IMR-90 (cell line): ENCODE data around the gene DEK. TPM values are rescaled to one million over a fixed set of nuclear protein-coding genes. Genes with fewer than 3 reads are reported as not detected.

Source experiments
- ATAC-seq: fragments of 200-7000 bp; cut with Tn5 transposase; 2 replicates; pipeline ENCODE4 v1.9.1; 2020; ENCODE audit warnings: low read depth, mild to moderate bottlenecking, moderate library complexity
- BruUV-seq: library from RNA; stranded (reverse); fragments of 400-500 nt; replicated peaks from 2 replicates; lab custom pipeline; 2021; lab: Mats Ljungman, UMichigan
- CTCF ChIA-PET: fragments of 300-600 bp; formaldehyde crosslinking; extraction: SDS; loops from one replicate; lab custom pipeline; 2021; ENCODE audit warnings: antibody characterized with exemption; lab: Yijun Ruan, JAX
- POLR2A ChIA-PET: fragments of 300-600 bp; sonication (Branson Sonifier 250); formaldehyde crosslinking; loops from one replicate; lab custom pipeline; 2022; ENCODE audit warnings: antibody characterized with exemption; ENCODE audit not compliant: unreplicated experiment; lab: Charles Lee
- DNase-seq: peaks from one replicate; pipeline ENCODE4 v3.0.0; 2013
- H2AFZ ChIP-seq: replicated peaks from 2 replicates; pipeline ENCODE3; 2013; ENCODE audit warnings: low read length, mild to moderate bottlenecking; ENCODE audit not compliant: poor library complexity
- H2AK5ac ChIP-seq: 2 replicates; pipeline ENCODE4 v1.6.1; 2013; ENCODE audit warnings: low read depth, low read length, inconsistent platforms
- H2AK9ac ChIP-seq: replicated peaks from 2 replicates; pipeline ENCODE3; 2013; ENCODE audit warnings: mild to moderate bottlenecking, low read depth, low read length, moderate library complexity; ENCODE audit not compliant: poor library complexity
- H2BK120ac ChIP-seq: 2 replicates; pipeline ENCODE4 v1.6.1; 2013; ENCODE audit warnings: low read depth, low read length, inconsistent platforms
- H2BK15ac ChIP-seq: 3 replicates; pipeline ENCODE4 v1.6.1; 2013; ENCODE audit warnings: low read depth, low read length, inconsistent platforms
- H2BK20ac ChIP-seq: 2 replicates; pipeline ENCODE4 v1.6.1; 2013; ENCODE audit warnings: low read depth, mild to moderate bottlenecking, inconsistent platforms, low read length, moderate library complexity
- H2BK5ac ChIP-seq: 2 replicates; pipeline ENCODE4 v1.6.1; 2013; ENCODE audit warnings: mild to moderate bottlenecking, low read depth, low read length, inconsistent platforms; ENCODE audit not compliant: poor library complexity, severe bottlenecking
- H3K14ac ChIP-seq: replicated peaks from 2 replicates; pipeline ENCODE4 v1.6.1; 2013; ENCODE audit warnings: low read depth, low read length, inconsistent platforms
- H3K18ac ChIP-seq: 2 replicates; pipeline ENCODE4 v1.6.1; 2013; ENCODE audit warnings: low read depth, low read length, control low read depth
- H3K23ac ChIP-seq: 2 replicates; pipeline ENCODE4 v1.6.1; 2013; ENCODE audit warnings: low read depth, low read length, inconsistent platforms
- H3K27ac ChIP-seq: 2 replicates; pipeline ENCODE4 v1.5.1; 2013; ENCODE audit warnings: mild to moderate bottlenecking, control low read depth, low read length; ENCODE audit not compliant: insufficient read depth
- H3K27me3 ChIP-seq: 2 replicates; pipeline ENCODE4 v1.6.1; 2013; ENCODE audit warnings: low read length; ENCODE audit not compliant: control insufficient read depth, insufficient read depth
- H3K36me3 ChIP-seq: 2 replicates; pipeline ENCODE4 v1.6.1; 2013; ENCODE audit warnings: low read length, mixed read lengths; ENCODE audit not compliant: control insufficient read depth, insufficient read depth
- H3K4ac ChIP-seq: 2 replicates; pipeline ENCODE4 v1.6.1; 2013; ENCODE audit warnings: low read depth, low read length, inconsistent platforms
- H3K4me1 ChIP-seq: 2 replicates; pipeline ENCODE4 v1.6.1; 2013; ENCODE audit warnings: low read length, mixed read lengths; ENCODE audit not compliant: control insufficient read depth, insufficient read depth
- H3K4me2 ChIP-seq: 2 replicates; pipeline ENCODE4 v1.6.1; 2013; ENCODE audit warnings: low read depth, mild to moderate bottlenecking, control low read depth, low read length, moderate library complexity
- H3K4me3 ChIP-seq: 2 replicates; pipeline ENCODE4 v1.5.1; 2013; ENCODE audit warnings: low read depth, mild to moderate bottlenecking, control low read depth, low read length, moderate library complexity; ENCODE audit not compliant: insufficient read depth
- H3K56ac ChIP-seq: 2 replicates; pipeline ENCODE4 v1.6.1; 2013; ENCODE audit warnings: low read length, inconsistent platforms; ENCODE audit not compliant: insufficient read depth; ENCODE audit errors: extremely low read depth
- H3K79me1 ChIP-seq, 2 experiments: 2 replicates each; pipeline ENCODE4 v1.6.1; 2013; ENCODE audit warnings: low read length in 2 of 2, inconsistent platforms in 1 of 2, low read depth in 1 of 2
- H3K9ac ChIP-seq: 2 replicates; pipeline ENCODE4 v1.6.1; 2013; ENCODE audit warnings: low read depth, low read length, control low read depth
- H3K9me1 ChIP-seq: 2 replicates; pipeline ENCODE4 v1.6.1; 2013; ENCODE audit warnings: low read length, inconsistent platforms; ENCODE audit not compliant: insufficient read depth
- H3K9me3 ChIP-seq: 2 replicates; pipeline ENCODE4 v1.6.1; 2013; ENCODE audit warnings: low read length; ENCODE audit not compliant: control insufficient read depth, insufficient read depth
- H4K20me1 ChIP-seq: 2 replicates; pipeline ENCODE4 v1.6.1; 2013; ENCODE audit warnings: low read length, inconsistent platforms; ENCODE audit not compliant: insufficient read depth
- H4K5ac ChIP-seq: 2 replicates; pipeline ENCODE4 v1.6.1; 2013; ENCODE audit warnings: mild to moderate bottlenecking, low read depth, low read length, control low read depth
- H4K8ac ChIP-seq, 2 experiments: 2 replicates each; pipeline ENCODE4 v1.6.1; 2013; ENCODE audit warnings: low read depth in 2 of 2, low read length in 2 of 2, control low read depth in 1 of 2, inconsistent platforms in 1 of 2
- H4K91ac ChIP-seq: 2 replicates; pipeline ENCODE4 v1.6.1; 2013; ENCODE audit warnings: low read depth, low read length, inconsistent platforms; ENCODE audit not compliant: insufficient read depth
- BHLHE40 ChIP-seq: fragments of 150-350 bp; IDR thresholded peaks from 2 replicates; pipeline ENCODE4 v1.6.1; 2016; ENCODE audit warnings: mild to moderate bottlenecking, low read depth, low read length
- CEBPB ChIP-seq: IDR thresholded peaks from 2 replicates; pipeline ENCODE4 v1.6.1; 2012; ENCODE audit warnings: low read depth, low read length, improper control_type of control experiment
- CHD1 ChIP-seq: IDR thresholded peaks from 2 replicates; pipeline ENCODE4 v1.6.1; 2012; ENCODE audit warnings: low read depth, low read length, improper control_type of control experiment
- FOS ChIP-seq: fragments of 150-350 bp; IDR thresholded peaks from 2 replicates; pipeline ENCODE4 v1.6.1; 2016; ENCODE audit warnings: low read depth, low read length
- MAFK ChIP-seq: IDR thresholded peaks from 2 replicates; pipeline ENCODE4 v1.6.1; 2012; ENCODE audit warnings: low read depth, low read length, improper control_type of control experiment
- MAZ ChIP-seq: IDR thresholded peaks from 2 replicates; pipeline ENCODE4 v1.6.1; 2012; ENCODE audit warnings: low read depth, mild to moderate bottlenecking, low read length, improper control_type of control experiment, moderate library complexity, borderline replicate concordance
- MXI1 ChIP-seq: IDR thresholded peaks from 2 replicates; pipeline ENCODE4 v1.6.1; 2012; ENCODE audit warnings: low read depth, mild to moderate bottlenecking, low read length, moderate library complexity, borderline replicate concordance
- NFE2L2 ChIP-seq: fragments of 150-350 bp; IDR thresholded peaks from 2 replicates; pipeline ENCODE4 v1.6.1; 2016; ENCODE audit warnings: low read depth, mild to moderate bottlenecking, low read length
- POLR2A ChIP-seq: IDR thresholded peaks from 2 replicates; pipeline ENCODE4 v1.6.1; 2012; ENCODE audit warnings: mild to moderate bottlenecking, low read depth, low read length
- RAD21 ChIP-seq: IDR thresholded peaks from 2 replicates; pipeline ENCODE4 v1.6.1; 2012; ENCODE audit warnings: low read length, improper control_type of control experiment
- RCOR1 ChIP-seq: IDR thresholded peaks from 2 replicates; pipeline ENCODE4 v1.6.1; 2012; ENCODE audit warnings: mild to moderate bottlenecking, low read length, improper control_type of control experiment; ENCODE audit not compliant: insufficient replicate concordance
- RFX5 ChIP-seq: IDR thresholded peaks from 2 replicates; pipeline ENCODE4 v1.8.0; 2012; ENCODE audit warnings: low read depth, mild to moderate bottlenecking, low read length, moderate library complexity
- SMC3 ChIP-seq: fragments of 150-350 bp; IDR thresholded peaks from 2 replicates; pipeline ENCODE4 v1.6.1; 2016; ENCODE audit warnings: low read depth, mild to moderate bottlenecking, antibody characterized with exemption, low read length, moderate library complexity
- USF2 ChIP-seq: fragments of 150-350 bp; IDR thresholded peaks from 2 replicates; pipeline ENCODE4 v1.6.1; 2017; ENCODE audit warnings: mild to moderate bottlenecking, antibody characterized with exemption, low read length, low read depth
- WGBS, 2 experiments: methylation state at CpG; one replicate each; pipeline versions ENCODE4 v1.1.5 to v1.1.7; 2013; ENCODE audit warnings: missing lambda C conversion rate in 2 of 2; ENCODE audit not compliant: insufficient read length in 1 of 2; ENCODE audit errors: extremely low coverage in 2 of 2; 5-methylcytosine and 5-hydroxymethylcytosine counted together
- dilution Hi-C: fragments of 300-500 bp; cut with HindIII; formaldehyde crosslinking; loops from one replicate; pipeline ENCODE4 v1.14.3; 2018; ENCODE audit warnings: low sequenced_read_pairs; ENCODE audit not compliant: unreplicated experiment
- in situ Hi-C: fragments of 300-500 bp; cut with MboI; formaldehyde crosslinking; loops from 3 replicates; pipeline ENCODE4 v1.14.3; 2019; ENCODE audit warnings: low sequenced_read_pairs, inconsistent platforms, mixed read lengths
- intact Hi-C: fragments of 100-400 bp; cut with micrococcal nuclease; formaldehyde crosslinking; loops from 2 replicates; pipeline ENCODE4 v1.10.0; 2022
- polyA plus RNA-seq, 3 experiments: library from polyadenylated mRNA; depleted of rRNA; stranded (reverse); fragments of >200 nt; gene quantifications; 2 replicates each; pipeline ENCODE4 v1.2.3, GENCODE V29; 2012; ENCODE audit warnings: low replicate concordance in 1 of 3
- total RNA-seq: library from RNA; depleted of rRNA; stranded (reverse); fragments of >200 nt; gene quantifications from 2 replicates; pipeline ENCODE4 v1.2.3, GENCODE V29; 2012
- TF ChIP-seq, protein P1 (sequence below): fragments of 150-350 bp; IDR thresholded peaks from 2 replicates; pipeline ENCODE4 v1.6.1; 2016; ENCODE audit warnings: low read depth, mild to moderate bottlenecking, low read length, moderate library complexity, borderline replicate concordance
- TF ChIP-seq, protein P2 (sequence below): conservative IDR thresholded peaks from 2 replicates; pipeline ENCODE4 v1.5.1; 2012; ENCODE audit warnings: mild to moderate bottlenecking, low read depth, low read length, improper control_type of control experiment

DEK gene
- total and polyA plus RNA-seq, 2 of the 4 experiments (the other 2 are of a cell fraction) = 33.5 to 37.1 TPM

- ChIA-PET CTCF (interaction anchor here (0.5 kb wide), 2 partner anchors 21 to 791 kb away, joined by 3 to 4 read pairs; no protein-coding TSS in a partner anchor), POLR2A (no interaction called here)
- no peaks in the 10 kb centered on the region for H3K27me3 ChIP-seq
- no peak overlapping the region for H3K4me3 ChIP-seq
- BruUV-seq = no TSS peak
- no peaks in the 10 kb centered on the region for H3K79me1 ChIP-seq
- H2AK5ac ChIP-seq = no peak overlapping the region
- no peaks in the 10 kb centered on the region for H3K36me3 ChIP-seq
- no peaks in the 10 kb centered on the region for H4K20me1 ChIP-seq
- no peak overlapping the region for H2BK120ac ChIP-seq
- H4K91ac ChIP-seq = no peak overlapping the region
- no peaks in the 10 kb centered on the region for H3K9me3 ChIP-seq
- peaks cover 8% of the 10 kb centered on the region; the same call in 1 of the 2 replicates for H3K4me1 ChIP-seq
- WGBS, 2 experiments = 94% methylated on average over 7 of the region's 8 CpGs; no CpG with 5 or more reads in 1 of the 2 experiments
- H3K23ac ChIP-seq = no peak overlapping the region
- H3K27ac ChIP-seq = no peak overlapping the region
- intact Hi-C loops = no loop called here
- no peak overlapping the region for H4K5ac ChIP-seq
- no peak overlapping the region for H3K56ac ChIP-seq
- H2BK15ac ChIP-seq = no peak overlapping the region
- H4K8ac ChIP-seq = no peak overlapping the region
- TF ChIP-seq RAD21 (no peak), NFE2L2 (no peak), USF2 (no peak), RCOR1 (no peak), POLR2A (no peak), FOS (no peak), CHD1 (no peak), CEBPB (no peak), MXI1 (no peak), MAZ (no peak), MAFK (no peak), RFX5 (no peak), SMC3 (no peak), BHLHE40 (no peak)
- TF ChIP-seq, protein P1, sequence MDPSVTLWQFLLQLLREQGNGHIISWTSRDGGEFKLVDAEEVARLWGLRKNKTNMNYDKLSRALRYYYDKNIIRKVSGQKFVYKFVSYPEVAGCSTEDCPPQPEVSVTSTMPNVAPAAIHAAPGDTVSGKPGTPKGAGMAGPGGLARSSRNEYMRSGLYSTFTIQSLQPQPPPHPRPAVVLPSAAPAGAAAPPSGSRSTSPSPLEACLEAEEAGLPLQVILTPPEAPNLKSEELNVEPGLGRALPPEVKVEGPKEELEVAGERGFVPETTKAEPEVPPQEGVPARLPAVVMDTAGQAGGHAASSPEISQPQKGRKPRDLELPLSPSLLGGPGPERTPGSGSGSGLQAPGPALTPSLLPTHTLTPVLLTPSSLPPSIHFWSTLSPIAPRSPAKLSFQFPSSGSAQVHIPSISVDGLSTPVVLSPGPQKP = no peak
- TF ChIP-seq, protein P2, sequence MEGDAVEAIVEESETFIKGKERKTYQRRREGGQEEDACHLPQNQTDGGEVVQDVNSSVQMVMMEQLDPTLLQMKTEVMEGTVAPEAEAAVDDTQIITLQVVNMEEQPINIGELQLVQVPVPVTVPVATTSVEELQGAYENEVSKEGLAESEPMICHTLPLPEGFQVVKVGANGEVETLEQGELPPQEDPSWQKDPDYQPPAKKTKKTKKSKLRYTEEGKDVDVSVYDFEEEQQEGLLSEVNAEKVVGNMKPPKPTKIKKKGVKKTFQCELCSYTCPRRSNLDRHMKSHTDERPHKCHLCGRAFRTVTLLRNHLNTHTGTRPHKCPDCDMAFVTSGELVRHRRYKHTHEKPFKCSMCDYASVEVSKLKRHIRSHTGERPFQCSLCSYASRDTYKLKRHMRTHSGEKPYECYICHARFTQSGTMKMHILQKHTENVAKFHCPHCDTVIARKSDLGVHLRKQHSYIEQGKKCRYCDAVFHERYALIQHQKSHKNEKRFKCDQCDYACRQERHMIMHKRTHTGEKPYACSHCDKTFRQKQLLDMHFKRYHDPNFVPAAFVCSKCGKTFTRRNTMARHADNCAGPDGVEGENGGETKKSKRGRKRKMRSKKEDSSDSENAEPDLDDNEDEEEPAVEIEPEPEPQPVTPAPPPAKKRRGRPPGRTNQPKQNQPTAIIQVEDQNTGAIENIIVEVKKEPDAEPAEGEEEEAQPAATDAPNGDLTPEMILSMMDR = no peak
- H2AFZ ChIP-seq = no peak overlapping the region
- H3K9me1 ChIP-seq = 0 out of 2 replicates have a peak, but pooled peaks cover 4% of the 10 kb centered on the region
- H3K18ac ChIP-seq = no peak overlapping the region
- H3K14ac ChIP-seq = no peak overlapping the region
- no peak overlapping the region for H2BK5ac ChIP-seq
- no peak overlapping the region for H3K9ac ChIP-seq
- H2AK9ac ChIP-seq = no peak overlapping the region
- no peak for ATAC-seq
- DNase-seq = no peak
- dilution Hi-C loops = no loop called here
- in situ Hi-C loops = no loop called here
- H3K4me2 ChIP-seq = no peak overlapping the region
- H2BK20ac ChIP-seq = no peak overlapping the region
- H3K4ac ChIP-seq = no peak overlapping the region
These were observed 59.6 kb downstream of the DEK start for GRCh38 chr6:18204691-18205090.
